Right lobe of liver (tissue), 6 donors: Measurements from ENCODE around the gene METAP1. TPM values are rescaled to one million over a fixed set of nuclear protein-coding genes. Genes with fewer than 3 reads are reported as not detected.

Experiments used
- ATAC-seq, 4 donors: fragments of 200-7000 bp; cut with Tn5 transposase; one replicate each; pipeline ENCODE4 v1.9.1; 2020; ENCODE audit warnings: mild to moderate bottlenecking in 4 of 4, moderate library complexity in 4 of 4
- DNase-seq, 3 donors: peaks; one replicate each; pipeline ENCODE4 v3.0.0-alpha.2; 2020
- H3K27ac ChIP-seq, 3 donors: fragments of 200-600 bp; one replicate each; pipeline ENCODE4 v1.8.0; 2022
- H3K27me3 ChIP-seq, 2 donors: fragments of 200-600 bp; one replicate each; pipeline ENCODE4 v1.8.0; 2022
- H3K36me3 ChIP-seq, 4 donors: fragments of 200-600 bp; sonication (generic) in 1 of 4; one replicate each; pipeline versions ENCODE4 v1.5.1 to v1.8.0; 2017 to 2022; ENCODE audit warnings: control low read depth in 1 of 4
- H3K4me1 ChIP-seq, 4 donors: fragments of 200-600 bp; sonication (generic) in 1 of 4; one replicate each; pipeline versions ENCODE4 v1.5.1 to v1.8.0; 2017 to 2022; ENCODE audit warnings: control low read depth in 1 of 4
- H3K4me3 ChIP-seq, 3 donors: fragments of 200-600 bp; one replicate each; pipeline ENCODE4 v1.8.0; 2022
- H3K9me3 ChIP-seq, 4 donors: fragments of 200-600 bp; sonication (generic) in 1 of 4; one replicate each; pipeline versions ENCODE4 v1.5.1 to v1.8.0; 2017 to 2022; ENCODE audit warnings: control low read depth in 1 of 4
- POLR2A ChIP-seq: fragments of 450-650 bp; IDR thresholded peaks from one replicate; pipeline ENCODE4 v1.6.1; 2017; ENCODE audit warnings: antibody characterized with exemption, mild to moderate bottlenecking
- WGBS: methylation state at CpG from one replicate; pipeline ENCODE4 v1.1.6; 2018; ENCODE audit warnings: low coverage, low lambda C conversion rate; ENCODE audit not compliant: insufficient coverage; ENCODE audit errors: missing lambda C conversion rate; 5-methylcytosine and 5-hydroxymethylcytosine counted together
- intact Hi-C, 2 donors: fragments of 100-400 bp; cut with DNase I; formaldehyde crosslinking; loops; one replicate each; pipeline versions ENCODE4 v1.11.2 to v1.14.1; 2022
- total RNA-seq, 6 experiments: library from RNA; depleted of rRNA in 2 of 6; stranded (reverse); fragments of >200 nt in 2 of 6; fragmentation: NEBNext Ultra II Directional in 3 of 6; extraction: Animal tissue kit (Norgen Biotek cat#: 25700) in 3 of 6; gene quantifications; one replicate each; pipeline versions ENCODE4 v1.1.0 to v1.2.4, GENCODE V29; 2016 to 2023
- TF ChIP-seq, protein P1 (sequence below), 4 donors: fragments of 200-600 bp in 3 of 4; fragments of 450-650 bp in 1 of 4; IDR thresholded peaks; one replicate each; pipeline versions ENCODE4 v1.5.1 to v1.8.0; 2016 to 2022; ENCODE audit warnings: antibody characterized with exemption in 4 of 4, mild to moderate bottlenecking in 2 of 4
- donor health status: DM: no; HTN: yes; CAD: no.
- donor health status: DM: no; HTN: no; CAD: no.
- donor health status: DM: no; HTN: no; CAD: no.
- donor health status: DM: no; HTN: yes; CAD: no.
- donor health status: DM: no; HTN: yes; CAD: no.

The METAP1 gene
- total RNA-seq, 6 experiments from 2014 or later = 12.4 to 16.8 (median 14.9) TPM

DNA sequence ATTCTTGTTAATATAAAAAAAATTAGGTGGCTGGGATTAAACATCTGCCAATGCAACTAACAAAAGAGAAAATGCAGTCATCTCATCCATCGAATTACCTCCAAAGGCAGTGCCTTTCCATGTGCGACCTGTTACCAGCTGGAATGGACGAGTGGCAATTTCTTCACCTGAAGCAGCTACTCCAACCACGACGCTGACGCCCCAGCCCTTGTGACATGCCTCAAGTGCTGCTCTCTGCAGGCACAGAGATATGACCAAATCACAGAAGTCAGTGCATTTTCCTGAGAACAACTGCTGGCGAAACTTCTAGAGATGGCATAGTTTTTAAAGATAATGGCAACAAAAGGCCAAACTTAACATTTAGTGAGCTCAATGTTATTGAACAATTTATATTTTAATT, 79.3 kb downstream of the METAP1 start:
- Histone ChIP-seq H3K36me3 (peaks cover 0 to 70% (median 26%) of the 10 kb centered on the region in 4 donors), H3K27me3 (no peaks in the 10 kb centered on the region), H3K4me1 (peaks cover 0 to 15% (median 0%) of the 10 kb centered on the region in 4 donors), H3K9me3 (no peaks in the 10 kb centered on the region), H3K27ac (no peak overlapping the region), H3K4me3 (no peak overlapping the region)
- TF ChIP-seq POLR2A = no peak
- TF ChIP-seq, protein P1, sequence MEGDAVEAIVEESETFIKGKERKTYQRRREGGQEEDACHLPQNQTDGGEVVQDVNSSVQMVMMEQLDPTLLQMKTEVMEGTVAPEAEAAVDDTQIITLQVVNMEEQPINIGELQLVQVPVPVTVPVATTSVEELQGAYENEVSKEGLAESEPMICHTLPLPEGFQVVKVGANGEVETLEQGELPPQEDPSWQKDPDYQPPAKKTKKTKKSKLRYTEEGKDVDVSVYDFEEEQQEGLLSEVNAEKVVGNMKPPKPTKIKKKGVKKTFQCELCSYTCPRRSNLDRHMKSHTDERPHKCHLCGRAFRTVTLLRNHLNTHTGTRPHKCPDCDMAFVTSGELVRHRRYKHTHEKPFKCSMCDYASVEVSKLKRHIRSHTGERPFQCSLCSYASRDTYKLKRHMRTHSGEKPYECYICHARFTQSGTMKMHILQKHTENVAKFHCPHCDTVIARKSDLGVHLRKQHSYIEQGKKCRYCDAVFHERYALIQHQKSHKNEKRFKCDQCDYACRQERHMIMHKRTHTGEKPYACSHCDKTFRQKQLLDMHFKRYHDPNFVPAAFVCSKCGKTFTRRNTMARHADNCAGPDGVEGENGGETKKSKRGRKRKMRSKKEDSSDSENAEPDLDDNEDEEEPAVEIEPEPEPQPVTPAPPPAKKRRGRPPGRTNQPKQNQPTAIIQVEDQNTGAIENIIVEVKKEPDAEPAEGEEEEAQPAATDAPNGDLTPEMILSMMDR (IDR thresholded peaks at IDR 0.05) = no peak
- DNase-seq (no peak), ATAC-seq (no peak)
- intact Hi-C loops = no loop called here
- 92% methylated on average over 7 of the region's 7 CpGs for WGBS

DNA sequence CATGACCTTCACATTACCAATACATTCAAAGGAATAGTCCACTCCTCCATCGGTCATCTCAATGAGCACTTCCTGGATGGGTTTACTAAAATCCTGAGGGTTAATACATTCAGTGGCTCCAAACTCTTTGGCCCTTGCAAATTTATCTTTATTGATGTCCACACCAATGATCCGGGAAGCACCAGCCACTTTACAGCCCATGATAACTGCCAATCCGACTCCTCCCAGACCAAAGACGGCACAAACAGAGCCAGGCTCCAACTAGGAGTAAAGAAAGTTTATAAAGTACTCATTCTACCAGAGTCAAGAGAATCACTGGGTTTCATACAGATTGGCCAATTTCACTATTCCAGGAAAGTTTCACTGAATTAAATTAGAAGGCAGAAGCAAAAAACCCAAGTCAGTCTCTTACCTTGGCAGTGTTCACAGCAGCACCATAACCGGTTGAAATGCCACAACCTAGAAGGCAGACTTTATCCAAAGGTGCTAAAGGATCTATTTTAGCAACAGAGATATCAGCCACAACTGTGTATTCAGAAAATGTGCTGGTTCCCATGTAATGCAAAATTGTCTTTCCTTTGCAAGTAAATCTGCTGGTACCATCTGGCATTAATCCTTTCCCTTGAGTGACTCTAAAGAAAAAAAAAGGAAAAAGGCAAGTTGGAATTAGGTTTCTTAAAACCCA, 80.9 kb downstream of the METAP1 start:
- Histone ChIP-seq H3K27ac (no peak overlapping the region), H3K36me3 (peaks cover 0 to 75% (median 31%) of the 10 kb centered on the region in 4 donors), H3K9me3 (no peaks in the 10 kb centered on the region), H3K4me3 (no peak overlapping the region), H3K27me3 (no peaks in the 10 kb centered on the region), H3K4me1 (peaks cover 0 to 17% (median 0%) of the 10 kb centered on the region in 4 donors)
- ATAC-seq (no peak), DNase-seq (no peak)
- TF ChIP-seq, protein P1 (IDR thresholded peaks at IDR 0.05) = no peak
- TF ChIP-seq POLR2A = no peak
- intact Hi-C loops = no loop called here
- 93% methylated on average over 4 of the region's 5 CpGs for WGBS

DNA sequence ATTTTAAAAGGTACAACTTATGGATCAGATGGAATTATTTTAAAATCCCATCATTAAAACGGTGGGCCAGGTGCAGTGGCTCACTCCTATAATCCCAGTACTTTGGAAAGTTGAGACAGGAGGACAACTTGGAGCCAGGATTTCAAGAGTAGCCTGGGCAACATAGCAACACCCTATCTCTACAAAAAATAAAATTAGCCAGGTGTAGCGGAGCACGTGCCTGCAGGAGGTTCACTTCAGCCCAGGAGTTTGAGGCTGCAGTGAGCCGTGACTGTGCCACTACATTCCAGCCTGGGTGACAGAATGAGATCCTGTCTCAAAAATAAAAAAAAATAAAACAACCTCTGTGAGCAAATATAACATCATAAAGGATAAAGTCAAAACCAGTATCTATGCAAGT, 81.7 kb downstream of the METAP1 start:
- H3K9me3 ChIP-seq = no peaks in the 10 kb centered on the region
- no peak overlapping the region for H3K27ac ChIP-seq
- H3K36me3 ChIP-seq = peaks cover 0 to 75% (median 29%) of the 10 kb centered on the region in 4 donors
- no peak for DNase-seq
- no peak for TF ChIP-seq POLR2A
- TF ChIP-seq, protein P1 (IDR thresholded peaks at IDR 0.05) = no peak
- no peaks in the 10 kb centered on the region for H3K27me3 ChIP-seq
- no peak overlapping the region for H3K4me3 ChIP-seq
- ATAC-seq = no peak
- 92% methylated on average over 2 of the region's 4 CpGs for WGBS
- intact Hi-C loops = no loop called here
- peaks cover 0 to 17% (median 0%) of the 10 kb centered on the region in 4 donors for H3K4me1 ChIP-seq

DNA sequence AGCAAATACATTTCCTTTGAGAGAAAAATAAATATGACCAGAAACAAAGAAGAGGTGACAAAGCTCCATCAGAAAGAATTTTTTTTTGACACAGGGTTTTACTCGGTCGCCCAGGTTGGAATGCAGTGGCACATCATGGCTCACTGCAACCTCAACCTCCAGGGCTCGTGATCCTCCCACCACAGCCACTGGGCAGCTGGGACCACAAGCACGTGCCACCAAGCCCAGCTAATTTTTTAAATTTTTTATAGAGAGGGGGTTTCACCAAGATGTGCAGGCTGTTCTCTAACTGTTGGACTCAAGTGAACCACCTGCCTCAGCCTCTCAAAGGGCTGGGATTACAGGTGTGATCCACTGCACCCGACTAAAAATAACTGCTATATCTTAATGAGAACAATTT, 82.8 kb downstream of the METAP1 start:
- 80% methylated on average over 5 of the region's 5 CpGs for WGBS
- no peaks in the 10 kb centered on the region for H3K27me3 ChIP-seq
- ATAC-seq = no peak
- no peak for TF ChIP-seq POLR2A
- TF ChIP-seq, protein P1 (IDR thresholded peaks at IDR 0.05) = no peak
- no peaks in the 10 kb centered on the region for H3K9me3 ChIP-seq
- peaks cover 0 to 78% (median 29%) of the 10 kb centered on the region in 4 donors for H3K36me3 ChIP-seq
- peaks cover 0 to 17% (median 0%) of the 10 kb centered on the region in 4 donors for H3K4me1 ChIP-seq
- H3K4me3 ChIP-seq = no peak overlapping the region
- no peak overlapping the region for H3K27ac ChIP-seq
- intact Hi-C loops = no loop called here
- DNase-seq = no peak
